ENCODE results near the gene PTPRN2.

PTPRN2 gene

DNA sequence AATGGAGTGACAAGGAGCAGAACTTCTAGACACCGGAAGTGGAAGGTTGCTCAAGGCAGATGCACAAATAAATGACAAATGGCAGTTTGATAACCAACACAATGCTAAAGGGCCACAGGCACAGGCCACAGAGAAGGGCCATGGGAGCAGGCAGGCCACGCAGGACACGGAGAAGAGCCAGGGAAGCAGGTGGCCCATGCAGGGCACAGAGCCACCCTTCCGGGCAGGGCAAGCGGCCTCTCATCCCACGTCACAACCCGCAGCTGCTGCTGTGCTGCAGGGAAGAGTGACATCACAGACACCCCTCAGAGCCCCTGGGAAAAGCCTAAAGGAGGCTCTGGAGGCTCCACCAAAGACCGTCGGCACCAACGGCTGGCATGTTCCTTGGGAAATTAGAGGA, 328.5 kb downstream of the PTPRN2 start:
- no peak overlapping the region for H3K9ac ChIP-seq
- no peaks in the 10 kb centered on the region for H3K9me3 ChIP-seq (ENCODE audit: control insufficient read depth, low read length)
- TF ChIP-seq, protein P1, sequence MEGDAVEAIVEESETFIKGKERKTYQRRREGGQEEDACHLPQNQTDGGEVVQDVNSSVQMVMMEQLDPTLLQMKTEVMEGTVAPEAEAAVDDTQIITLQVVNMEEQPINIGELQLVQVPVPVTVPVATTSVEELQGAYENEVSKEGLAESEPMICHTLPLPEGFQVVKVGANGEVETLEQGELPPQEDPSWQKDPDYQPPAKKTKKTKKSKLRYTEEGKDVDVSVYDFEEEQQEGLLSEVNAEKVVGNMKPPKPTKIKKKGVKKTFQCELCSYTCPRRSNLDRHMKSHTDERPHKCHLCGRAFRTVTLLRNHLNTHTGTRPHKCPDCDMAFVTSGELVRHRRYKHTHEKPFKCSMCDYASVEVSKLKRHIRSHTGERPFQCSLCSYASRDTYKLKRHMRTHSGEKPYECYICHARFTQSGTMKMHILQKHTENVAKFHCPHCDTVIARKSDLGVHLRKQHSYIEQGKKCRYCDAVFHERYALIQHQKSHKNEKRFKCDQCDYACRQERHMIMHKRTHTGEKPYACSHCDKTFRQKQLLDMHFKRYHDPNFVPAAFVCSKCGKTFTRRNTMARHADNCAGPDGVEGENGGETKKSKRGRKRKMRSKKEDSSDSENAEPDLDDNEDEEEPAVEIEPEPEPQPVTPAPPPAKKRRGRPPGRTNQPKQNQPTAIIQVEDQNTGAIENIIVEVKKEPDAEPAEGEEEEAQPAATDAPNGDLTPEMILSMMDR (IDR thresholded peaks at IDR 0.05): no peak
- no peaks in the 10 kb centered on the region for H3K36me3 ChIP-seq (ENCODE audit: control insufficient read depth, insufficient read depth, low read length)
- H3K27ac ChIP-seq: no peak overlapping the region
- no peaks in the 10 kb centered on the region for H3K27me3 ChIP-seq (ENCODE audit: control insufficient read depth, insufficient read depth, low read length)
- H3K4me3 ChIP-seq (ENCODE audit: low read depth, low read length): no peak overlapping the region
- H3K4me1 ChIP-seq: no peaks in the 10 kb centered on the region
- no peaks in the 10 kb centered on the region for H3K79me2 ChIP-seq
- H2AFZ ChIP-seq: no peak overlapping the region
- H3K4me2 ChIP-seq (ENCODE audit: low read length): no peak overlapping the region

DNA sequence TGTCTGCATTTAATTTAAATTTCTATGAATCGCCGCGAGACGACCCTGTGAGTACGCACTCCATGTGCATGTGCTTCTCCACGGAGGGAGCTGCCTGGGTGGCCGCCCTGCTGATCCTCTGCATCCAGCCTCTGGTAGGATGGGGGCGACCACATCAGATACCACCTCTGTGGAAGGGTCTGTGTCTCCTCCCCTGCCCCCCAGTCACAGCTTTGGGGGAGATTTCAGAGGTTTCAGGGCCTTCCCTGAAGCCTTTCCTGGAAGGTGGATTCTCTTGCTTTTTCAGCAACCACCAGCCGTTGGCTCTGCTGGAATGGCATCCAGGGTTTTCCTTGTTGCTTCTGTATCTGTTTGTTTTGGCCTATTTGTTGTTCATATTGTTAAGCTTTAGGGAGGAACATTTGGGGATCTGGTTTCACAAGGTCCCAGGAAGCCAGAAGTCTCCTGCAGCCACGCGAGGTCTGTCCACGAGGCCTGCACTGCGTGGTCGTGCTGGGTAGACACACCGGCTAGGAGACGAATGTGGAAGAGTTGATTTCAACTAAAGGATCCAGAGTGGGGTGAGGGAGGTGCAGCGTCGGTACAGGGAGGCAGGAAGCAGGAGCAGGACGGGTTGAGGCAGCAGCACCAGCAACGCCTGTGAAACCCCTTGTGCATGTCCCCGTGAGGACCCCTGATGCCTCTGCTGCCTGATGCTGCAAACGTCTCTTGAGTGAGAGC, 329.1 kb downstream of the PTPRN2 start:
- Histone ChIP-seq H3K36me3 (ENCODE audit: control insufficient read depth, insufficient read depth, low read length) (no peaks in the 10 kb centered on the region), H2AFZ (no peak overlapping the region), H3K4me2 (ENCODE audit: low read length) (no peak overlapping the region), H3K9ac (no peak overlapping the region), H3K4me1 (no peaks in the 10 kb centered on the region), H3K27ac (no peak overlapping the region), H3K27me3 (ENCODE audit: control insufficient read depth, insufficient read depth, low read length) (no peaks in the 10 kb centered on the region), H3K9me3 (ENCODE audit: control insufficient read depth, low read length) (no peaks in the 10 kb centered on the region), H3K4me3 (ENCODE audit: low read depth, low read length) (no peak overlapping the region), H3K79me2 (no peaks in the 10 kb centered on the region)
- TF ChIP-seq, protein P1 (IDR thresholded peaks at IDR 0.05): no peak

DNA sequence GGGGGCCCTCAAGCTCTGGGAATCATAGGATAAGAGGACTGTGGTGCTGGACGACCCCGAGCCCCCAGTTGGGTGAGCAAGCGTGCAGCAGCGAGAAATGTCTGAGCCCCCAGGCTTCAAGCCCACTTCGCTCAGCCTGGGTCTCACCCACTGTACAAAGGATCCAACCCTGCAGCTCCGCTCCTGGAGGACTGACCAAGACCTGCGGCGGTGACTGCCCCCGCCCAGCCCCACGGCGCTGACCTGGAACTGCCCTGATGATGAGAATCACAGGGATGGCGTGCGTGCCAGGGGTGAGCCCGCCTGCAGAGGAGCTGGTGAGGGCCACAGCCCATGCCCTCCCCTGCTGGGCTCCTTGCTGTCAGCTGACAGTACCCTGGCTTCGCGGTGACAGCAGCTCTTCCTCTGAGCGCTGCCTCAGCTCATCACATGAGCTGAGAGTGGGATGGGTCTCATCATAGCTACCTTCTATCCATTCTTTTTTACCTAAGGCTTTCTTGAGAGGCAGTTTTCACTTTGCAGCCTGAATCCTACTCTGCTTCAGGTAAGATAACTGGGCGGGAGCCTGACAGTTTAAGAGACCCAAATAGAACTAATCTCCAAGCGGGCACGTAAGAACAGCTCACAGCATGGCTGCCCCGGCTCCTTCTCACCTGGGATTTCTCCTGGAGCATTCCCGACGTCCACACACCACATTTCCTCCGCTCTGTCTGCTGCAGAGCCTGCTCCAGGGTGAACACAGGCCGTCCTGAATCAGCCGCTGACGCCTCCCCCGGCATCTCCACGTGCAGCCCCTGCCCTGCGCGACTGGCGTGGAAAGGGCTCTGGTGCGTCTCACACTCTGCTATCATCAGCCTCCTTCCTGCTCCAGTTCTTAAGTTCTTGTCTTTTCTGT, 329.9 kb downstream of the PTPRN2 start:
- Histone ChIP-seq H3K4me2 (ENCODE audit: low read length) (no peak overlapping the region), H2AFZ (no peak overlapping the region), H3K9me3 (ENCODE audit: control insufficient read depth, low read length) (no peaks in the 10 kb centered on the region), H3K9ac (no peak overlapping the region), H3K4me1 (no peaks in the 10 kb centered on the region), H3K36me3 (ENCODE audit: control insufficient read depth, insufficient read depth, low read length) (no peaks in the 10 kb centered on the region), H3K79me2 (no peaks in the 10 kb centered on the region), H3K4me3 (ENCODE audit: low read depth, low read length) (no peak overlapping the region), H3K27me3 (ENCODE audit: control insufficient read depth, insufficient read depth, low read length) (no peaks in the 10 kb centered on the region), H3K27ac (no peak overlapping the region)
- TF ChIP-seq, protein P1 (IDR thresholded peaks at IDR 0.05): no peak

DNA sequence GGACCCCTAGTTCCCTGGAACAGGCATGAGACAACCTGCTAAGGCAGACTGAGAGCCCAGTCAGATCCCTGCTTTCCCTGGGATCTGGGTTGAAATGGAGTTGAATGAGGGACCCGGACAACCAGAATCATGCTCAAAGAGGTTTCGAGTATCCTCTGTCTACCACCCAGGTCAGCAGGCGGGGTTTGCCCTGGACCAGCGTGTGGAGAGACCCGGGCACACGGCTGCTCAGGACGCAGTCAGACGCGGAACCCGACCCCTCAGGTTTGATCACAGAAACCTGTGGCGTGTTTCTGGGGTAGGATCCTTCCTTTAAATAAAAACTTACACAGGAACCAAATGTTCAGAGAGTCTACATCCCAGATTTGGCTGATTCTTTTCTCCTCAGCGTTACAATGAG, 330.6 kb downstream of the PTPRN2 start:
- Histone ChIP-seq H3K9ac (no peak overlapping the region), H3K36me3 (ENCODE audit: control insufficient read depth, insufficient read depth, low read length) (no peaks in the 10 kb centered on the region), H3K4me2 (ENCODE audit: low read length) (no peak overlapping the region), H3K4me1 (no peaks in the 10 kb centered on the region), H3K4me3 (ENCODE audit: low read depth, low read length) (no peak overlapping the region), H3K79me2 (no peaks in the 10 kb centered on the region), H3K27ac (no peak overlapping the region), H3K9me3 (ENCODE audit: control insufficient read depth, low read length) (no peaks in the 10 kb centered on the region), H3K27me3 (ENCODE audit: control insufficient read depth, insufficient read depth, low read length) (no peaks in the 10 kb centered on the region), H2AFZ (no peak overlapping the region)
- TF ChIP-seq, protein P1 (IDR thresholded peaks at IDR 0.05): no peak

All from parathyroid adenoma (tissue), 2 donors.